ENCODE data around the gene GRM7.

Gene GRM7

GRCh38 chr3:7160689-7161088, 299.8 kb downstream of the GRM7 start:
- no peak for TF ChIP-seq REST (IDR thresholded peaks at IDR 0.05; ENCODE audit: insufficient read depth in 1 of 2, low read depth in 2 of 2, low read length in 2 of 2)
- no peak for TF ChIP-seq TAF1 (IDR thresholded peaks at IDR 0.05; ENCODE audit: borderline replicate concordance, insufficient read depth, low read length)
- no peak for TF ChIP-seq POLR2AphosphoS5 (IDR thresholded peaks at IDR 0.05; ENCODE audit: low read depth, low read length)
- no peak for TF ChIP-seq SIN3A (IDR thresholded peaks at IDR 0.05; ENCODE audit: borderline replicate concordance, insufficient read depth, low read length)
- TF ChIP-seq FOXP2 (optimal IDR thresholded peaks at IDR 0.05; ENCODE audit: borderline replicate concordance, extremely low read depth, extremely low read length, insufficient read depth): no peak

GRCh38 chr3:7166460-7166859, 305.5 kb downstream of the GRM7 start:
- TF ChIP-seq FOXP2 (optimal IDR thresholded peaks at IDR 0.05; ENCODE audit: borderline replicate concordance, extremely low read depth, extremely low read length, insufficient read depth) (no peak), TAF1 (IDR thresholded peaks at IDR 0.05; ENCODE audit: borderline replicate concordance, insufficient read depth, low read length) (no peak), REST (IDR thresholded peaks at IDR 0.05; ENCODE audit: insufficient read depth in 1 of 2, low read depth in 2 of 2, low read length in 2 of 2) (no peak), POLR2AphosphoS5 (IDR thresholded peaks at IDR 0.05; ENCODE audit: low read depth, low read length) (no peak), SIN3A (IDR thresholded peaks at IDR 0.05; ENCODE audit: borderline replicate concordance, insufficient read depth, low read length) (no peak)

GRCh38 chr3:7171493-7171892, 310.6 kb downstream of the GRM7 start:
- TF ChIP-seq TAF1 (IDR thresholded peaks at IDR 0.05; ENCODE audit: borderline replicate concordance, insufficient read depth, low read length) (no peak), SIN3A (IDR thresholded peaks at IDR 0.05; ENCODE audit: borderline replicate concordance, insufficient read depth, low read length) (no peak), FOXP2 (optimal IDR thresholded peaks at IDR 0.05; ENCODE audit: borderline replicate concordance, extremely low read depth, extremely low read length, insufficient read depth) (no peak), REST (IDR thresholded peaks at IDR 0.05; ENCODE audit: insufficient read depth in 1 of 2, low read depth in 2 of 2, low read length in 2 of 2) (no peak), POLR2AphosphoS5 (IDR thresholded peaks at IDR 0.05; ENCODE audit: low read depth, low read length) (no peak)

GRCh38 chr3:7172996-7173395, 312.1 kb downstream of the GRM7 start:
- TF ChIP-seq FOXP2 (optimal IDR thresholded peaks at IDR 0.05; ENCODE audit: borderline replicate concordance, extremely low read depth, extremely low read length, insufficient read depth) (no peak), TAF1 (IDR thresholded peaks at IDR 0.05; ENCODE audit: borderline replicate concordance, insufficient read depth, low read length) (no peak), POLR2AphosphoS5 (IDR thresholded peaks at IDR 0.05; ENCODE audit: low read depth, low read length) (no peak), SIN3A (IDR thresholded peaks at IDR 0.05; ENCODE audit: borderline replicate concordance, insufficient read depth, low read length) (no peak), REST (IDR thresholded peaks at IDR 0.05; ENCODE audit: insufficient read depth in 1 of 2, low read depth in 2 of 2, low read length in 2 of 2) (no peak)

- TF ChIP-seq REST (IDR thresholded peaks at IDR 0.05; ENCODE audit: insufficient read depth in 1 of 2, low read depth in 2 of 2, low read length in 2 of 2) (no peak), FOXP2 (optimal IDR thresholded peaks at IDR 0.05; ENCODE audit: borderline replicate concordance, extremely low read depth, extremely low read length, insufficient read depth) (no peak), TAF1 (IDR thresholded peaks at IDR 0.05; ENCODE audit: borderline replicate concordance, insufficient read depth, low read length) (no peak), POLR2AphosphoS5 (IDR thresholded peaks at IDR 0.05; ENCODE audit: low read depth, low read length) (no peak), SIN3A (IDR thresholded peaks at IDR 0.05; ENCODE audit: borderline replicate concordance, insufficient read depth, low read length) (no peak)
These were observed 327.6 kb downstream of the GRM7 start for GRCh38 chr3:7188551-7188950.

Data from PFSK-1 (cell line).